HG03039 (cell line): ENCODE measurements around the gene TEX2.
A peak's percentile ranks its signal among the peaks of the same experiment; 100 is the strongest.
"Not testable (repeated sequence)": the region's sequence is repeated elsewhere in the genome, so short reads cannot be mapped to it uniquely, and the experiment has no call there.

ENCODE experiments used
- ATAC-seq: cut with Tn5 transposase; IDR thresholded peaks from one replicate; pipeline ENCODE4 v1.9.1; 2021; ENCODE audit warnings: mild to moderate bottlenecking, moderate library complexity; ENCODE audit not compliant: unreplicated experiment

The TEX2 gene

DNA sequence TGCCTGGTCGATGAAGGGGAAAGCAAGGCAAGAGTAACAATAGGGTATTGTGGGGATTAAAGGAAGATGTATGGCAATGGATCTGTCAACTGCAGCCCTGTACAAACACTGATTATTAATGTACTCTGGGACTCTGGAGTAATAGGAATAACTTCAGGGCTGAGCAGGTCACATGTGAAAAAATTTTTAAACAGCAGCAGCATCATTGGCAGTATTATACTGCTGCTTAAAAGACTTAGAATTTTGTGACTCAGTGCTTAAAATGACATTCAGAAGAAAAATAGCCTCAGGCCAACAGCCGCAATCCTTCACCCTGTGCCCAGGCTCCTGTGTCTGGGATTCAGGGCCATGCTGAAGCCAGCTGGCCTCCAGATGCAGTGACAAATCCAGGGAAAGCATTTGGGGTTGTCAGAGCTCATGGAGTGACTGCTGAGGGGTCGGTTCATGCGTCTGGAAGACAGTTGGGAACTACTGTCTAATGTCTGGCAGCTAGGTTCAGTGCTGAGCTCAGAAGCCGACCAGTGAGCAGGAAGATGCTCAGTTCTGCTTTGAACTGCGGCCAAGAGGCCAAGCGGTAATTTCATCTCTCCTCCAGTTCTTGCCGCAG lies 22.2 kb downstream of the TEX2 start:
- ATAC-seq: no peak

DNA sequence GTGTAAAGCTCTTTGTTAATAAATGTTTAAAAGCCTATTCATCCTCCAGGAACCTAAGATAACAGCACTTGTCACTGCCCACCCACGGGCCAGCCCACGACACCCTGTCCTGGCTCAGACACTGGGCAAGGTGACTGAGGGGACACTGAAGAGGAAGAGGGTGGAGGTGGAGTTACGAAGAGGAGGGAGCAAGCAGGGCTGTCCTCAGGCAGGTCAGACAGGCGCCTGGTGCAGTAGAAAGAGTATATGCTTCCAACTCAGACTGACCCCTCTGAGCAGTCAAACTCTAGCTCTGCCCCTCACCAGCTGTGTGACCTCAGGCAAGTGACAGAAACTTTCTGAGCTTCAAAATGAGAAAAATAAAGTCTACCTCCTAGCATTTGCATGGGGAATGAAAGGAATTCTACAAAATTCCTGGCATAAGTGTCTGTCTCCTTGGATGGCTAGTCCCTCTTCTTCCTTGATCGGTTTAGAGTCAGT lies 22.8 kb downstream of the TEX2 start:
- ATAC-seq: no peak

- not testable (repeated sequence) for ATAC-seq
These were observed 24.6 kb downstream of the TEX2 start for GRCh38 chr17:64238449-64238848.

- ATAC-seq: no peak
These were observed 26.1 kb downstream of the TEX2 start for GRCh38 chr17:64236827-64237403.

- ATAC-seq: no peak
These were observed 28.1 kb downstream of the TEX2 start for GRCh38 chr17:64234961-64235360.

DNA sequence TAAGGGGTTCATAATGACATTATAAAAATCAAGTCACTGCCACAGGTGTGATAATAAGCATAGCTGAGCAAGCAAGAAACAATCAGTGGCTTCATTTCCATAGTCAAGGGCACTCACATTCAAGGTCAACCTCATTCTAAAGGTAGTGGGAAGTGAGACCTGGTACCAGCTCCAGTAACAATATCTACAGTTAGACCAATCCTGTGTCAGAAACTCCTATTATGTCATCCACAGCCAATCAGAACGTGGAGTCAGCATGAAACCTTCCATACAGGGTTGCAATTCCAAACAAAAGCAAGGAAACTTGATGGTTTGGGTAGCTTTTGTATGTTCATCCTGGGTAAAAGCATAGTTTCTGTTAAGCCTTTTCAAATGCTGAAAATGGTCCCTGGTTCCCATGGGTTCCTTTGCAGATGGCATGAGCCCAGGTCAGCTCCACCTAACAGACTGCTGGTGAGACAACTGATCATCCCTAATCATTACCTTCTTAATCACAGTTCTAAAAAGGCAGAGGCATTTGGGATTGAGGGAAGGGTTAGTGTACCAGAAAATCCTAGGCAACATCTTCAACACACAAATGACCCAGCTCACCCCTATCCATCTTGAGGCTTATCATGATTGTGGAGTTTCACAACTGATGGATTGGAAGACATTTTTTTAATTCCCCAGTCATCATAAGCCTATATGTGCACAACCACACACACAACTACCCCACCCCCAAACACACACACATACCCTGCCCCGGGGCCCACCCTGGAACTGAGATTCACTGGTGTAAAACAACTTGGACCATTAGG lies 30.4 kb downstream of the TEX2 start:
- no peak for ATAC-seq

GRCh38 chr17:64231567-64232141 lies 31.4 kb downstream of the TEX2 start:
- no peak for ATAC-seq

DNA sequence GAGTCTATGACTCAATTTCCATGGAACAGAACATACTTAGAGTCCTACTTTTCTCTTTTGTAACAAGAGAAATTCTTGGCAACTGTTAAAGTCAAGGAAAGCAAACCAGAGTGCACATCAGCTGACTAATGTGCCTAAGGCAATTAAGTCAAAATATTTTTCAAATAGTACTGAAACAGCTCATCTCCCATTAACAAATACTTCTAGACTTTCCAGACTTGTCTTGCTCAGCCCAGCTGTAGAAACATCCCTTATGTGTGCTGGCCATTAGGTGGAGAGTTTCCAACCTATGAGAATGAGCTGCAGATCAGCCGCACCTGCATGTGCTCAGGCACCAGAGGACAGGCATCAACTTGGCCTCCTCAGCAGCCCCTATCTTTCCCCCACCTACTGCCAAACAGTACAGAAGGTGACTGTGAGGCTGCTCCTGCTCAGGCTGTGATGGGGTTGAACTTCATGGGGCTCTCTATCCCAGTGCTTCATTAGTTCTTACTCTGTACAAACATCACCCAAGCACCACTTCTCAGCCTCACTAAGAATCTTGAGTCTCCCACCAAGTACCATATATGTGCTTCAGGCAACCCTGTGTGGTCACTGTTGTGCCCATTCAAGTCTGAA lies 32.2 kb downstream of the TEX2 start:
- ATAC-seq: no peak

DNA sequence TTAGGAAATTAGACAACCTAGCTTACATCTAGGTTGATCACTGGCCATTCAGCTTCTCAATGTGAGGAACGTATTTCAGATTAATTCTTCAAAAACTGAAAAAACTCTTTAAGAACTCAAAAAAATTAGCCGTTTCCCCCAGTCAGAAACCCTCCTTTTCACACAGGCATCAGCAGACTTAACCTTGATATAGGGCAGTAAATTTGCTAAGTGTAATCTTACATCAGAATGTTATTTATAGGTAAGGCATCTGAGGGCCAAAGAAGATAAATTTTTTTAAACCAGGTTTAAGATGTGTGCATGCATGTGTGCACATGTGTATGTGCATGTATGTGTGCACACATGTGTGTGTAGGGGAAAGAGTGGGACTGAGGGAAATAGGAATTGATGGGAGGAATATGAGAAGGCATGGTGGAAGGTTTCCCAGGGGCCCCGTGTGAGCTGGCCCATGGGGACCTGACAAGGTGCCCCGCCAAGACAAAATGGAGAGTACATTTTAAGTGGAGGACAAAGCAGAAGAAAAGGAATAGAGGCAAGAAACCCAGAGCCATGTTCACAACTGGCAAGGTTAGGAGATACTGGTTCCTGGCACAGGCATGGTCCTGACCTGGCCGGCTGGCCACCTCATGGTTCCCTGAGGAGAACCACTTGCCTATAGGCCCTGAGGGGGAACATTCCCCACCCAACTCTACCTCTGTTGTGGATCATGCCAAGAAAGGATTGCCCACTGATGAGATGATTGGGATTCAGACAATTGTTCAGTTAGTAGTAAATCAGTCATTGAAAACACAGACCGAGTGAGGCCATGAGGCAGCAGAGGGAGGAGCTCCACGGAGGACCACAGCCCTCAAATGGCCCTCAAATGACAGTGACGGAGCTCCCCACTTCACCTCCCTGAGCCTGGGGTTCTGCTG lies 33.0 kb downstream of the TEX2 start:
- no peak for ATAC-seq

DNA sequence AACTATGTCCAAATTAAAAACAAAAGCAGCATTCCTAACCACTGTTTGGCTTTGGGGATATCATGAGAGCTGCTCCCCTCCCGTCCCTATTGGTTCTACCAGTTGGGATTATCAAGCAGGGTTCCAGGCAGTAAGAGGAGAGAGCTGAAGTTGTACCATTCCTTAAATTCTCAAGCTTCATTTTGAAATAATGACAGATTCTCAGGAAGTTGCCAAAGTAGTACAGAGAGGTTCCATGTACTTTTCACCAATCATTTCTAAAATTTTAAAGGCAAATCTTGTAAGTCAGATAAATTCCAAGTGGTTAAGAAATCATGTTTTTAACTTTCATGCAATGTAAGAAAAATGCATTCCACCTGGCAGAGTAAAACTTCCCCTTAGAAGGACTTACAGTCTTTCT lies 36.9 kb downstream of the TEX2 start:
- ATAC-seq: no peak

GRCh38 chr17:64225410-64225809 lies 37.6 kb downstream of the TEX2 start:
- no peak for ATAC-seq

- no peak for ATAC-seq
These were observed 39.0 kb downstream of the TEX2 start for GRCh38 chr17:64223931-64224629.

GRCh38 chr17:64223283-64223682 lies 39.8 kb downstream of the TEX2 start:
- ATAC-seq: no peak

- ATAC-seq: no peak
These were observed 41.4 kb downstream of the TEX2 start for GRCh38 chr17:64221679-64222078.

DNA sequence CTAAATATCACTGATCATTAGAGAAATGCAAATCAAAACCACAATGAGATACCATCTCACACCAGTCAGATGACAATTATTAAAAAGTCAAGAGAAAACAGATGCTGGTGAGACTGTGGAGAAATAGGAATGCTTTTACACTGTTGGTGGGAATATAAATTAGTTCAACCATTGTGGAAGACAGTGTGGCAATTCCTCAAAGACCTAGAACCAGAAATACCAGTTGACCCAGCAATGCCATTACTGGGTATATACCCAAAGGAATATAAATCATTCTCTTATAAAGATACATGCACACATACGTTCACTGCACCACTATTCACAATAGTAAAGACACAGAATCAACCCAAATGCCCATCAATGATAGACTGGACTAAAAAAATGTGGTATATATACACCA lies 42.5 kb downstream of the TEX2 start:
- not testable (repeated sequence) for ATAC-seq

DNA sequence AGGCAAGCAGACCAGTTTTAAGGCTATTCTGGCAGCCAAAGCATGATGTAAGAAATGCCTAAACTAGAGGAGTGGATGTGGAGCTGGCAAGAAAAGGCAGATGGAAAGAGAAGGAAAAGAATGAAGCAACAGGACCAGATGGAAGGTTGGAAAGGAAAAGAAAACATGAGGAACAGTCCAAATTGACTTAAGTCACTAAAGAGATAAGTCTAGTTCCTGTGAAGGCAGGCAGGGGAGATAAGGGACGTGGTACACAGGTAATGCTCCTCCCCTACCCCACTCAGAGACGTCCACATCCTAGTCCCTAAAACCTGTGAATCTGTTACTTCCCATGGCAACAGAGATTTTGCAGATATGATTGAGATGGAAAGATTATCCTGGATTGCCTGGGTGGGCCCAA lies 43.5 kb downstream of the TEX2 start:
- ATAC-seq: no peak

GRCh38 chr17:64218066-64218465 lies 45.0 kb downstream of the TEX2 start:
- ATAC-seq: peak; percentile 62

GRCh38 chr17:64217249-64217691 lies 45.8 kb downstream of the TEX2 start:
- ATAC-seq: no peak
